ENCODE measurements around the gene SASS6. TPM values are rescaled to one million over a fixed set of nuclear protein-coding genes. Genes with fewer than 3 reads are reported as not detected.
"Not testable (repeated sequence)": the region's sequence is repeated elsewhere in the genome, so short reads cannot be mapped to it uniquely, and the experiment has no call there.

SASS6 gene
- total RNA-seq, 3 donors from 2014 or later = 2.7 to 7.2 (median 3.6) TPM

DNA sequence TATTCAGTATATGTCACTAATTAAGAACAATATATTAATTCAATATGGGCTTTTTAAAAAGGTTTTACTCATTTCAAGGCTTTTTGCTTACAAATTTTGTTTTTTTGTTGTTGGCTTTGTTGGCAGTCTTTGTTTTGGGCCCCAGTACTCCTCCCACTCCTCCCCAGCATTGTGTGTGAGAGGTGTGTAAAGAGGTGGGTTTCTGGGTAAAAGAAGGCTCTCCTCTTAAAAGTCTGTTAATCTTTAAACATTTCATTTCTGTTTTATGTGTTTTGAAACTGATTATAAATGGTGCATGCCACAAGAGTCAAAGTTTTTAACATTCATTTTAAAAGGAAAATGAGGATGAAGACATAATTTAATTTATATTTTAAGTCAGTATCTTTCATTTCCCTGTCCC lies 79.6 kb downstream of the SASS6 start:
- DNase-seq (ENCODE audit: low spot score in 2 of 2) = no peak
- Histone ChIP-seq H3K4me1 (no peaks in the 10 kb centered on the region), H3K36me3 (no peaks in the 10 kb centered on the region)

DNA sequence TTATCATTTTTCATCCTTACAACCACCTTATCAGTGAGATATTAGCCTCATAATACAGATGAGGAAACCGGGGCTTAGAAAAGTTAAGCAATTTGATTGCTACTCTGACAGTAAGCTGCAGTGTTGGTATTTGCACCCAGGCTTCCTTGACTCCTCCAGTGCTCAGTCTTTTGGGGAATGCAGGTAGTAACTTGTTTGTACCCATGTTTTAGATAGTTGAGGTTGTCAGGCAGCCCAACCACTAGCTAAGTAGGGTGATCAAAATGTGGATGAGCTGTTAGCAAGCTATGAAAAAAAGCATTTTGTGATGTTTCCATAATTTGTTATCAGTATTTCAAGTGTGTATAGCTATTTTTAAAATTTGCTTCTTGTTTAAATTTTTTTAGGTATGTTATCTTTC lies 80.8 kb downstream of the SASS6 start:
- no peak for DNase-seq (ENCODE audit: low spot score in 2 of 2)
- no peak overlapping the region for H3K4me3 ChIP-seq
- H3K9me3 ChIP-seq = no peaks in the 10 kb centered on the region
- no peak for TF ChIP-seq POLR2A (IDR thresholded peaks at IDR 0.05)
- TF ChIP-seq CTCF (IDR thresholded peaks at IDR 0.05) = no peak
- no peak for TF ChIP-seq POLR2AphosphoS5 (IDR thresholded peaks at IDR 0.05)
- H3K36me3 ChIP-seq = no peaks in the 10 kb centered on the region
- no peaks in the 10 kb centered on the region for H3K27me3 ChIP-seq
- intact Hi-C loops (cut with DNase I; ENCODE audit: low total_unique reads) = no loop called here
- H3K4me1 ChIP-seq = no peaks in the 10 kb centered on the region
- H3K27ac ChIP-seq = no peak overlapping the region

More for the DNA sequence above, 79.6 kb downstream of the SASS6 start:
- intact Hi-C loops (cut with DNase I; ENCODE audit: low total_unique reads) = no loop called here
- no peak for TF ChIP-seq POLR2AphosphoS5 (IDR thresholded peaks at IDR 0.05)
- TF ChIP-seq CTCF (IDR thresholded peaks at IDR 0.05) = no peak
- TF ChIP-seq POLR2A (IDR thresholded peaks at IDR 0.05) = no peak
- Histone ChIP-seq H3K27ac (no peak overlapping the region), H3K4me3 (no peak overlapping the region), H3K27me3 (no peaks in the 10 kb centered on the region), H3K9me3 (no peaks in the 10 kb centered on the region)

GRCh38 chr1:100051401-100051800 lies 81.3 kb downstream of the SASS6 start:
- DNase-seq (ENCODE audit: low spot score in 2 of 2) = no peak
- Histone ChIP-seq H3K27me3 (no peaks in the 10 kb centered on the region), H3K4me1 (no peaks in the 10 kb centered on the region), H3K4me3 (no peak overlapping the region), H3K36me3 (no peaks in the 10 kb centered on the region), H3K9me3 (no peaks in the 10 kb centered on the region), H3K27ac (no peak overlapping the region)
- intact Hi-C loops (cut with DNase I; ENCODE audit: low total_unique reads) = no loop called here
- TF ChIP-seq POLR2A (IDR thresholded peaks at IDR 0.05) = no peak
- no peak for TF ChIP-seq CTCF (IDR thresholded peaks at IDR 0.05)
- TF ChIP-seq POLR2AphosphoS5 (IDR thresholded peaks at IDR 0.05) = no peak

GRCh38 chr1:100050139-100050538 lies 82.6 kb downstream of the SASS6 start:
- no peak overlapping the region for H3K27ac ChIP-seq
- H3K4me1 ChIP-seq = no peaks in the 10 kb centered on the region
- no peaks in the 10 kb centered on the region for H3K36me3 ChIP-seq
- intact Hi-C loops (cut with DNase I; ENCODE audit: low total_unique reads) = no loop called here
- TF ChIP-seq POLR2AphosphoS5 (IDR thresholded peaks at IDR 0.05) (no peak), POLR2A (IDR thresholded peaks at IDR 0.05) (no peak), CTCF (IDR thresholded peaks at IDR 0.05) (no peak)
- no peak overlapping the region for H3K4me3 ChIP-seq
- no peak for DNase-seq (ENCODE audit: low spot score in 2 of 2)
- no peaks in the 10 kb centered on the region for H3K9me3 ChIP-seq
- no peaks in the 10 kb centered on the region for H3K27me3 ChIP-seq

- H3K4me3 ChIP-seq; H3K27ac ChIP-seq; H3K9me3 ChIP-seq; H3K4me1 ChIP-seq; H3K36me3 ChIP-seq; DNase-seq (ENCODE audit: low spot score in 2 of 2); intact Hi-C loops (cut with DNase I; ENCODE audit: low total_unique reads); H3K27me3 ChIP-seq: not testable (repeated sequence)
Observed at GRCh38 chr1:100047235-100047708, 85.5 kb downstream of the SASS6 start.

DNA sequence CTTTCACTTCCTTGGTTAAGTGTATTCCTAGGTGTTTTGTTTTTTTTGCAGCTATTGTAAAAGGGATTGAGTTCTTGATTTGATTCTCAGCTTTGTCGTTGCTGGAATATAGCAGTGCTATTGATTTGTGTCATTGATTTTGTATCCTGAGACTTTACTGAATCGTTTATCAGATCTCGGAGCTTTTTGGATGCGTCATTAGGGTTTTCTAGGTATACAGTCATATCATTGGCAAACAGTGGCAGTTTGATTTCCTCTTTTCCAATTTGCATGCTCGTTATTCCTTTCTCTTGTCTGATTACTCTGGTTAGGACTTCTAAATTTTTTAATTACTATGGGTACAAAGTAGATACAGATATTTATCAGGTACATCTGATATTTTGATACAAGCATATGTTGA lies 87.5 kb downstream of the SASS6 start:
- Histone ChIP-seq H3K4me1 (no peaks in the 10 kb centered on the region), H3K27me3 (no peaks in the 10 kb centered on the region), H3K4me3 (no peak overlapping the region), H3K9me3 (no peaks in the 10 kb centered on the region), H3K27ac (no peak overlapping the region), H3K36me3 (no peaks in the 10 kb centered on the region)
- no peak for DNase-seq (ENCODE audit: low spot score in 2 of 2)
- intact Hi-C loops (cut with DNase I; ENCODE audit: low total_unique reads) = no loop called here
- no peak for TF ChIP-seq POLR2AphosphoS5 (IDR thresholded peaks at IDR 0.05)
- TF ChIP-seq CTCF (IDR thresholded peaks at IDR 0.05) = no peak
- no peak for TF ChIP-seq POLR2A (IDR thresholded peaks at IDR 0.05)

Measured in breast epithelium (tissue), 4 donors.